ENCODE results near the gene GBF1. TPM values are rescaled to one million over a fixed set of nuclear protein-coding genes. Genes with fewer than 3 reads are reported as not detected.

GBF1 gene
- total and polyA plus RNA-seq, 10 of the 15 experiments (the other 5 are each of a cell fraction or from before 2014, with no cell fraction given), result 0.82 to 42.0 (median 21.8) TPM

DNA sequence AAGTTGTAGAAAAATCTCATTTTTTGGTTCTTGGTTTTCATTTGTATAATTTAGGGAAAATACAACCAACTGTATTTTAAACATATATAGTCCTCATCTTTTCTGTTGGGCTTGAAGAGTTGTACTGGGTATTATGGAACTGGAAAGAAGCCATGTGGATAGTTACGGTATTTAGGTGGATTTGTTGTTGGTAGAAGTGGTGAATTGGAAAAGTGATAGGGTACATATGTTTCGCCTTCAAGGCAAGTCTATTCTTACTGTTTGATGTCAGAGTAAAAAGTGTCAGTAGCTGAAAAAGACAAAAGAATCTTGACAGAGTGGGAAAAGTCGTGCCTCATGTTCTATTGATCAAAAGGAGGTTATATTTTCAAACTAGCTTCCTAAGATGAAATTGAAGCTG is 64.6 kb downstream of the GBF1 start:
- in situ Hi-C loops (cut with MboI) (no loop called here), intact Hi-C loops (cut with micrococcal nuclease; ENCODE audit: unreplicated experiment) (no loop called here)
- 68% methylated on average over 3 of the region's 3 CpGs for WGBS (ENCODE audit: insufficient coverage, insufficient replicate concordance, low lambda C conversion rate, missing lambda C conversion rate)
- ChIA-PET CTCF (interaction anchor here (0.6 to 3.5 kb wide), 7 partner anchors 9 to 140 kb away, joined by 3 to 18 read pairs (median 4); no protein-coding TSS in a partner anchor), SMC1A (ENCODE audit: uncharacterized antibody, unreplicated experiment) (interaction anchor here (0.6 to 1.9 kb wide), 10 partner anchors 8 to 141 kb away, joined by 3 to 9 read pairs (median 4); no protein-coding TSS in a partner anchor), RAD21 (ENCODE audit: unreplicated experiment) (interaction anchor here (0.8 to 1.9 kb wide), 4 partner anchors 42 to 170 kb away, joined by 3 to 4 read pairs (median 3); no protein-coding TSS in a partner anchor), POLR2A (interaction anchor here (0.6 to 1.5 kb wide), 2 partner anchors 65 to 141 kb away, joined by 4 read pairs; partner anchors contain the start of gene GBF1)
- Histone ChIP-seq H3K4me3 (no peak overlapping the region), H3K4me1 (ENCODE audit: control insufficient read depth, insufficient read depth, low read length) (no peaks in the 10 kb centered on the region), H4K20me1 (ENCODE audit: control insufficient read depth, insufficient read depth) (no peaks in the 10 kb centered on the region), H3K27ac (ENCODE audit: control insufficient read depth, insufficient read depth) (no peak overlapping the region), H3K36me3 (ENCODE audit: control insufficient read depth in 2 of 2, insufficient read depth in 2 of 2, low read length in 1 of 2) (peaks cover 0 to 2% of the 10 kb centered on the region in 2 experiments; a peak in 1 of 4 replicates), H3K9me3 (replicated peaks; ENCODE audit: control insufficient read depth, insufficient read depth, low read length) (no peaks in the 10 kb centered on the region), H3K27me3 (replicated peaks in 1 of 2; ENCODE audit: control insufficient read depth in 2 of 2, insufficient read depth in 2 of 2, low read length in 1 of 2) (no peaks in the 10 kb centered on the region), H3K79me2 (ENCODE audit: control insufficient read depth, insufficient read depth, low read length) (peaks cover 5% of the 10 kb centered on the region), H3K9ac (ENCODE audit: control insufficient read depth, insufficient read depth, low read length) (no peak overlapping the region), H2AFZ (ENCODE audit: control insufficient read depth, low read depth, low read length) (no peak overlapping the region), H3K4me2 (ENCODE audit: control insufficient read depth, insufficient read depth) (no peak overlapping the region)
- DNase-seq (ENCODE audit: low read depth, low spot score) (no peak), FAIRE-seq (no peak), ATAC-seq (no peak)
- no peak for TF ChIP-seq POU2F2 (IDR thresholded peaks at IDR 0.05; ENCODE audit: borderline replicate concordance, low read depth, low read length)
- TF ChIP-seq ZBED1 (IDR thresholded peaks at IDR 0.05; ENCODE audit: borderline replicate concordance), result no peak
- no peak for TF ChIP-seq MXI1 (IDR thresholded peaks at IDR 0.05; ENCODE audit: low read depth, low read length)
- BruUV-seq (replicated peaks), result no TSS peak

GRCh38 chr10:102310361-102311024 is 65.2 kb downstream of the GBF1 start:
- Histone ChIP-seq H3K9ac (ENCODE audit: control insufficient read depth, insufficient read depth, low read length) (no peak overlapping the region), H3K4me2 (ENCODE audit: control insufficient read depth, insufficient read depth) (no peak overlapping the region), H4K20me1 (ENCODE audit: control insufficient read depth, insufficient read depth) (no peaks in the 10 kb centered on the region), H3K36me3 (ENCODE audit: control insufficient read depth in 2 of 2, insufficient read depth in 2 of 2, low read length in 1 of 2) (peaks cover 0 to 8% of the 10 kb centered on the region in 2 experiments; a peak in 2 of 4 replicates), H3K27ac (ENCODE audit: control insufficient read depth, insufficient read depth) (no peak overlapping the region), H3K9me3 (replicated peaks; ENCODE audit: control insufficient read depth, insufficient read depth, low read length) (no peaks in the 10 kb centered on the region), H3K79me2 (ENCODE audit: control insufficient read depth, insufficient read depth, low read length) (peaks cover 5% of the 10 kb centered on the region), H3K4me1 (ENCODE audit: control insufficient read depth, insufficient read depth, low read length) (no peaks in the 10 kb centered on the region), H3K4me3 (no peak overlapping the region), H2AFZ (ENCODE audit: control insufficient read depth, low read depth, low read length) (no peak overlapping the region), H3K27me3 (replicated peaks in 1 of 2; ENCODE audit: control insufficient read depth in 2 of 2, insufficient read depth in 2 of 2, low read length in 1 of 2) (no peaks in the 10 kb centered on the region)
- ChIA-PET CTCF (interaction anchor here (0.6 to 3.5 kb wide), 5 partner anchors 8 to 141 kb away, joined by 3 to 18 read pairs (median 4); no protein-coding TSS in a partner anchor), SMC1A (ENCODE audit: uncharacterized antibody, unreplicated experiment) (interaction anchor here (1.2 to 1.8 kb wide), 2 partner anchors 24 to 28 kb away, joined by 4 to 5 read pairs; no protein-coding TSS in a partner anchor), POLR2A (interaction anchor here (0.5 to 0.6 kb wide), 2 partner anchors 124 to 848 kb away, joined by 3 to 5 read pairs; no protein-coding TSS in a partner anchor), RAD21 (ENCODE audit: unreplicated experiment) (interaction anchor here (1.2 kb wide), 1 partner anchor 80 kb away, joined by 3 read pairs; no protein-coding TSS in a partner anchor)
- in situ Hi-C loops (cut with MboI), result no loop called here
- no TSS peak for BruUV-seq (replicated peaks)
- no peak for FAIRE-seq
- intact Hi-C loops (cut with micrococcal nuclease; ENCODE audit: unreplicated experiment), result no loop called here
- no peak for ATAC-seq
- WGBS (ENCODE audit: insufficient coverage, insufficient replicate concordance, low lambda C conversion rate, missing lambda C conversion rate), result 97% methylated on average over 4 of the region's 4 CpGs
- no peak for DNase-seq (ENCODE audit: low read depth, low spot score)
- TF ChIP-seq KAT2A (conservative IDR thresholded peaks at IDR 0.05; ENCODE audit: control insufficient read depth, low read depth, low read length) (no peak), NR2C2 (IDR thresholded peaks at IDR 0.05; ENCODE audit: borderline replicate concordance, control insufficient read depth, insufficient read length, low read depth) (no peak), NRF1 (conservative IDR thresholded peaks at IDR 0.05; ENCODE audit: low read depth, low read length) (no peak), NBN (IDR thresholded peaks at IDR 0.05) (no peak), SMAD5 (IDR thresholded peaks at IDR 0.05; ENCODE audit: low read depth) (no peak), ESRRA (IDR thresholded peaks at IDR 0.05; ENCODE audit: low read length) (no peak), PAX8 (IDR thresholded peaks at IDR 0.05) (no peak), ASH2L (IDR thresholded peaks at IDR 0.05; ENCODE audit: borderline replicate concordance, low read depth) (no peak), ATF2 (IDR thresholded peaks at IDR 0.05; ENCODE audit: low read length) (no peak)
- TF ChIP-seq, protein P1, sequence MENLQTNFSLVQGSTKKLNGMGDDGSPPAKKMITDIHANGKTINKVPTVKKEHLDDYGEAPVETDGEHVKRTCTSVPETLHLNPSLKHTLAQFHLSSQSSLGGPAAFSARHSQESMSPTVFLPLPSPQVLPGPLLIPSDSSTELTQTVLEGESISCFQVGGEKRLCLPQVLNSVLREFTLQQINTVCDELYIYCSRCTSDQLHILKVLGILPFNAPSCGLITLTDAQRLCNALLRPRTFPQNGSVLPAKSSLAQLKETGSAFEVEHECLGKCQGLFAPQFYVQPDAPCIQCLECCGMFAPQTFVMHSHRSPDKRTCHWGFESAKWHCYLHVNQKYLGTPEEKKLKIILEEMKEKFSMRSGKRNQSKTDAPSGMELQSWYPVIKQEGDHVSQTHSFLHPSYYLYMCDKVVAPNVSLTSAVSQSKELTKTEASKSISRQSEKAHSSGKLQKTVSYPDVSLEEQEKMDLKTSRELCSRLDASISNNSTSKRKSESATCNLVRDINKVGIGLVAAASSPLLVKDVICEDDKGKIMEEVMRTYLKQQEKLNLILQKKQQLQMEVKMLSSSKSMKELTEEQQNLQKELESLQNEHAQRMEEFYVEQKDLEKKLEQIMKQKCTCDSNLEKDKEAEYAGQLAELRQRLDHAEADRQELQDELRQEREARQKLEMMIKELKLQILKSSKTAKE (IDR thresholded peaks at IDR 0.05; ENCODE audit: low read depth, poor library complexity, severe bottlenecking), result no peak

All from GM12878 (cell line).